Stimulated activated CD4-positive, alpha-beta T cell treated with anti-CD3 and anti-CD28 coated beads, Interleukin-2, amount 100 ng/mL, for 24 hours (primary cell): Measurements from ENCODE around the gene C1orf74.
"Not testable (repeated sequence)": the region's sequence is repeated elsewhere in the genome, so short reads cannot be mapped to it uniquely, and the experiment has no call there.

Source experiments
- DNase-seq, 2 donors: peaks; one replicate each; pipeline ENCODE4 v3.0.0-alpha.2; 2020

Gene C1orf74

GRCh38 chr1:209805341-209805781 is 21.0 kb upstream of the C1orf74 start:
- DNase-seq: no peak

- DNase-seq: no peak
These were observed 19.2 kb upstream of the C1orf74 start for GRCh38 chr1:209803568-209803967.

- DNase-seq: no peak
These were observed 18.4 kb upstream of the C1orf74 start for GRCh38 chr1:209802780-209803152.

GRCh38 chr1:209802117-209802779 is 17.9 kb upstream of the C1orf74 start:
- DNase-seq: no peak

GRCh38 chr1:209800984-209801834 is 16.9 kb upstream of the C1orf74 start:
- no peak for DNase-seq

- DNase-seq: no peak
These were observed 13.8 kb upstream of the C1orf74 start for GRCh38 chr1:209797978-209798639.

- DNase-seq: not testable (repeated sequence)
These were observed 9.4 kb upstream of the C1orf74 start for GRCh38 chr1:209793711-209794110.

GRCh38 chr1:209791920-209792319 is 7.6 kb upstream of the C1orf74 start:
- DNase-seq: no peak

GRCh38 chr1:209790286-209791193 is 6.2 kb upstream of the C1orf74 start:
- no peak for DNase-seq

GRCh38 chr1:209789245-209789644 is 4.9 kb upstream of the C1orf74 start:
- no peak for DNase-seq

- no peak for DNase-seq
These were observed 3.2 kb upstream of the C1orf74 start for GRCh38 chr1:209787551-209787950.

GRCh38 chr1:209786146-209786545 is 1.8 kb upstream of the C1orf74 start:
- no peak for DNase-seq

GRCh38 chr1:209785592-209785991 is 1.2 kb upstream of the C1orf74 start:
- no peak for DNase-seq

GRCh38 chr1:209783386-209783785 is 973 bp downstream of the C1orf74 start:
- DNase-seq: no peak

GRCh38 chr1:209780268-209780667 is 4.1 kb downstream of the C1orf74 start:
- DNase-seq: no peak

- DNase-seq: no peak
These were observed 6.3 kb downstream of the C1orf74 start for GRCh38 chr1:209778102-209778501.

GRCh38 chr1:209777587-209777986 is 6.8 kb downstream of the C1orf74 start:
- DNase-seq: no peak

- no peak for DNase-seq
These were observed 8.7 kb downstream of the C1orf74 start for GRCh38 chr1:209775678-209776077.

GRCh38 chr1:209774592-209774991 is 9.8 kb downstream of the C1orf74 start:
- no peak for DNase-seq

GRCh38 chr1:209772126-209772525 is 12.2 kb downstream of the C1orf74 start:
- DNase-seq: no peak

- DNase-seq: no peak
These were observed 13.5 kb downstream of the C1orf74 start for GRCh38 chr1:209770636-209771415.

- no peak for DNase-seq
These were observed 14.4 kb downstream of the C1orf74 start for GRCh38 chr1:209769971-209770370.
